ENCODE results near the gene BGLAP. TPM values are rescaled to one million over a fixed set of nuclear protein-coding genes. Genes with fewer than 3 reads are reported as not detected.

Gene BGLAP
- total and polyA plus RNA-seq, 2 donors (not counting 1 experiment from before 2014, with no cell fraction given) = 3.1 to 7.4 TPM

DNA sequence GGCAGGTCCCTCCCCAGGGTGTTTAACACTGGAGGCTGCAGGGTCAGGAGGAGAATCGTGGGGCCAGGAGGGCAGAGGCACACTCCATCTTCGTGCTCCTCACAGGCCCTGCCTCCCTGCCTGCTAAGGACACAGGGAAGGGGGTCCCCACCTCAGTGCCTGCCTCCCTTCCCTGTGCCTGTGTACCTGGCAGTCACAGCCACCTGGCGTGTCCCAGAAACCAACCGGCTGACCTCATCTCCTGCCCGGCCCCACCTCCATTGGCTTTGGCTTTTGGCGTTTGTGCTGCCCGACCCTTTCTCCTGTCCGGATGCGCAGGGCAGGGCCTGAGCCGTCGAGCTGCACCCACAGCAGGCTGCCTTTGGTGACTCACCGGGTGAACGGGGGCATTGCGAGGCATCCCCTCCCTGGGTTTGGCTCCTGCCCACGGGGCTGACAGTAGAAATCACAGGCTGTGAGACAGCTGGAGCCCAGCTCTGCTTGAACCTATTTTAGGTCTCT, 623 bp upstream of the BGLAP start:
- ChIA-PET POLR2A (no interaction called here), CTCF (no interaction called here)
- intact Hi-C loops (cut with micrococcal nuclease) = no loop called here
- DNase-seq (no peak), ATAC-seq (ENCODE audit: low read depth) (no peak)
- H3K4me2 ChIP-seq (replicated peaks; ENCODE audit: low read depth, low read length, poor library complexity, severe bottlenecking) = no peak overlapping the region
- H3K4me3 ChIP-seq (ENCODE audit: control extremely low read depth in 1 of 5, extremely low read depth in 1 of 5, insufficient read depth in 1 of 5, low read depth in 2 of 5, low read length in 4 of 5) = no peak overlapping the region
- 65% methylated on average over 15 of the region's 15 CpGs for WGBS (ENCODE audit: insufficient coverage)
- H3K27ac Mint-ChIP-seq = no peak overlapping the region
- H3K4me3 Mint-ChIP-seq = no peak overlapping the region
- TF ChIP-seq, protein P1, sequence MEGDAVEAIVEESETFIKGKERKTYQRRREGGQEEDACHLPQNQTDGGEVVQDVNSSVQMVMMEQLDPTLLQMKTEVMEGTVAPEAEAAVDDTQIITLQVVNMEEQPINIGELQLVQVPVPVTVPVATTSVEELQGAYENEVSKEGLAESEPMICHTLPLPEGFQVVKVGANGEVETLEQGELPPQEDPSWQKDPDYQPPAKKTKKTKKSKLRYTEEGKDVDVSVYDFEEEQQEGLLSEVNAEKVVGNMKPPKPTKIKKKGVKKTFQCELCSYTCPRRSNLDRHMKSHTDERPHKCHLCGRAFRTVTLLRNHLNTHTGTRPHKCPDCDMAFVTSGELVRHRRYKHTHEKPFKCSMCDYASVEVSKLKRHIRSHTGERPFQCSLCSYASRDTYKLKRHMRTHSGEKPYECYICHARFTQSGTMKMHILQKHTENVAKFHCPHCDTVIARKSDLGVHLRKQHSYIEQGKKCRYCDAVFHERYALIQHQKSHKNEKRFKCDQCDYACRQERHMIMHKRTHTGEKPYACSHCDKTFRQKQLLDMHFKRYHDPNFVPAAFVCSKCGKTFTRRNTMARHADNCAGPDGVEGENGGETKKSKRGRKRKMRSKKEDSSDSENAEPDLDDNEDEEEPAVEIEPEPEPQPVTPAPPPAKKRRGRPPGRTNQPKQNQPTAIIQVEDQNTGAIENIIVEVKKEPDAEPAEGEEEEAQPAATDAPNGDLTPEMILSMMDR (IDR thresholded peaks at IDR 0.05) = no peak
- TF ChIP-seq EZH2 (IDR thresholded peaks at IDR 0.05; ENCODE audit: borderline replicate concordance, insufficient read depth, low read depth, low read length, poor library complexity, severe bottlenecking) = no peak
- H3K27me3 Mint-ChIP-seq = peaks cover 7% of the 10 kb centered on the region
- peaks cover 5 to 31% of the 10 kb centered on the region in 2 experiments for H3K36me3 ChIP-seq (replicated peaks in 1 of 2; ENCODE audit: control extremely low read depth in 1 of 2, control insufficient read depth in 1 of 2, extremely low read depth in 1 of 2, insufficient read depth in 2 of 2, low read length in 1 of 2)
- H2AFZ ChIP-seq (ENCODE audit: insufficient read depth, low read depth, low read length, poor library complexity, severe bottlenecking) = no peak overlapping the region
- peaks cover 0 to 12% (median 0%) of the 10 kb centered on the region in 4 experiments for H3K27me3 ChIP-seq (replicated peaks in 1 of 4; ENCODE audit: control extremely low read depth in 1 of 4, control insufficient read depth in 3 of 4, insufficient read depth in 4 of 4, low read length in 3 of 4)
- H3K79me2 ChIP-seq (ENCODE audit: control insufficient read depth, insufficient read depth, low read length) = no peaks in the 10 kb centered on the region
- H3K4me1 Mint-ChIP-seq = peaks cover 16% of the 10 kb centered on the region
- no peak overlapping the region for H3K27ac ChIP-seq (ENCODE audit: low read length in 2 of 2)
- peaks cover 4% of the 10 kb centered on the region for H4K20me1 ChIP-seq (ENCODE audit: control insufficient read depth, insufficient read depth, low read length, poor library complexity, severe bottlenecking)
- H3K9ac ChIP-seq (ENCODE audit: low read length) = no peak overlapping the region
- peaks cover 14 to 15% of the 10 kb centered on the region in 2 donors for H3K4me1 ChIP-seq (ENCODE audit: control insufficient read depth in 2 of 2, insufficient read depth in 2 of 2, low read length in 2 of 2)
- peaks cover 0 to 3% (median 0%) of the 10 kb centered on the region in 3 donors for H3K9me3 ChIP-seq (ENCODE audit: control extremely low read depth in 1 of 3, control insufficient read depth in 2 of 3, insufficient read depth in 1 of 3, low read length in 2 of 3)
- H3K9me3 Mint-ChIP-seq (ENCODE audit: insufficient read depth) = no peaks in the 10 kb centered on the region

GRCh38 chr1:156242738-156243137, 754 bp downstream of the BGLAP start:
- WGBS (ENCODE audit: insufficient coverage) = 98% methylated on average over 8 of the region's 10 CpGs
- Histone ChIP-seq H3K4me3 (ENCODE audit: control extremely low read depth in 1 of 5, extremely low read depth in 1 of 5, insufficient read depth in 1 of 5, low read depth in 2 of 5, low read length in 4 of 5) (no peak overlapping the region), H3K27ac (ENCODE audit: low read length in 2 of 2) (no peak overlapping the region), H3K79me2 (ENCODE audit: control insufficient read depth, insufficient read depth, low read length) (no peaks in the 10 kb centered on the region), H3K9me3 (ENCODE audit: control extremely low read depth in 1 of 3, control insufficient read depth in 2 of 3, insufficient read depth in 1 of 3, low read length in 2 of 3) (peaks cover 0 to 3% (median 0%) of the 10 kb centered on the region in 3 donors), H3K27me3 (replicated peaks in 1 of 4; ENCODE audit: control extremely low read depth in 1 of 4, control insufficient read depth in 3 of 4, insufficient read depth in 4 of 4, low read length in 3 of 4) (peaks cover 0 to 12% (median 0%) of the 10 kb centered on the region in 4 experiments), H3K9ac (ENCODE audit: low read length) (no peak overlapping the region), H3K4me1 (ENCODE audit: control insufficient read depth in 2 of 2, insufficient read depth in 2 of 2, low read length in 2 of 2) (peaks cover 14 to 15% of the 10 kb centered on the region in 2 donors), H3K36me3 (replicated peaks in 1 of 2; ENCODE audit: control extremely low read depth in 1 of 2, control insufficient read depth in 1 of 2, extremely low read depth in 1 of 2, insufficient read depth in 2 of 2, low read length in 1 of 2) (peaks cover 2 to 22% of the 10 kb centered on the region in 2 experiments), H3K4me2 (replicated peaks; ENCODE audit: low read depth, low read length, poor library complexity, severe bottlenecking) (no peak overlapping the region), H2AFZ (ENCODE audit: insufficient read depth, low read depth, low read length, poor library complexity, severe bottlenecking) (no peak overlapping the region), H4K20me1 (ENCODE audit: control insufficient read depth, insufficient read depth, low read length, poor library complexity, severe bottlenecking) (no peaks in the 10 kb centered on the region)
- DNase-seq (no peak), ATAC-seq (ENCODE audit: low read depth) (no peak)
- Mint-ChIP-seq H3K4me1 (peaks cover 18% of the 10 kb centered on the region), H3K4me3 (no peak overlapping the region), H3K9me3 (ENCODE audit: insufficient read depth) (no peaks in the 10 kb centered on the region), H3K27me3 (peaks cover 7% of the 10 kb centered on the region), H3K27ac (no peak overlapping the region)
- ChIA-PET POLR2A (no interaction called here), CTCF (interaction anchor here (1.6 kb wide), 1 partner anchor 17 kb away, joined by 4 read pairs; no protein-coding TSS in a partner anchor)
- intact Hi-C loops (cut with micrococcal nuclease) = no loop called here
- TF ChIP-seq, protein P1 (IDR thresholded peaks at IDR 0.05) = no peak
- TF ChIP-seq EZH2 (IDR thresholded peaks at IDR 0.05; ENCODE audit: borderline replicate concordance, insufficient read depth, low read depth, low read length, poor library complexity, severe bottlenecking) = no peak

All from B cell (primary cell).